Activated CD4-positive, alpha-beta T cell treated with anti-CD3 and anti-CD28 coated beads for 36 hours (primary cell): ENCODE data around the gene RAF1. TPM values are rescaled to one million over a fixed set of nuclear protein-coding genes. Genes with fewer than 3 reads are reported as not detected.
A peak's percentile ranks its signal among the peaks of the same experiment; 100 is the strongest.
"Not testable (repeated sequence)": the region's sequence is repeated elsewhere in the genome, so short reads cannot be mapped to it uniquely, and the experiment has no call there.

ENCODE experiments used
- ATAC-seq: fragments of 200-7000 bp; cut with Tn5 transposase; one replicate; pipeline ENCODE4 v1.10.0; 2021; ENCODE audit warnings: mild to moderate bottlenecking, moderate library complexity
- CTCF ChIA-PET: fragments of 350-600 bp; sonication (Branson Sonifier 250); formaldehyde crosslinking; loops from one replicate; lab custom pipeline; 2021; ENCODE audit warnings: antibody characterized with exemption; lab: Charles Lee
- POLR2A ChIA-PET: fragments of 350-600 bp; sonication (Branson Sonifier 250); formaldehyde crosslinking; loops from one replicate; lab custom pipeline; 2021; ENCODE audit warnings: antibody characterized with exemption, inconsistent platforms; lab: Charles Lee
- DNase-seq: peaks from one replicate; pipeline ENCODE4 v3.0.0-alpha.2; 2020
- H3K27ac Mint-ChIP-seq: one replicate; pipeline ENCODE4 v1.8.0; 2021; ENCODE audit warnings: mixed read lengths
- H3K27me3 Mint-ChIP-seq: one replicate; pipeline ENCODE4 v1.8.0; 2021; ENCODE audit warnings: mixed read lengths
- H3K36me3 Mint-ChIP-seq: one replicate; pipeline ENCODE4 v1.8.0; 2021; ENCODE audit warnings: low read depth, mixed read lengths
- H3K4me1 Mint-ChIP-seq: one replicate; pipeline ENCODE4 v1.8.0; 2021; ENCODE audit warnings: mixed read lengths
- H3K4me3 Mint-ChIP-seq: one replicate; pipeline ENCODE4 v1.8.0; 2021; ENCODE audit warnings: mild to moderate bottlenecking, moderate library complexity, mixed read lengths
- H3K9me3 Mint-ChIP-seq: one replicate; pipeline ENCODE4 v1.8.0; 2021; ENCODE audit warnings: low read depth, mixed read lengths
- intact Hi-C, 2 experiments: fragments of 100-400 bp; cut with DNase I in 1 of 2; cut with micrococcal nuclease in 1 of 2; formaldehyde crosslinking; loops; one replicate each; pipeline versions ENCODE4 v1.14.2 to v1.15.1; 2022 to 2024; cut with DNase I, micrococcal nuclease
- total RNA-seq, 2 experiments: library from RNA; stranded (reverse); gene quantifications; one replicate each; pipeline ENCODE4 v1.2.3, GENCODE V29; 2021

The RAF1 gene
- total RNA-seq, 2 experiments from 2014 or later = 66.8 to 74.7 TPM

GRCh38 chr3:12638105-12638504 lies 25.8 kb downstream of the RAF1 start:
- intact Hi-C loops = no loop called here
- ChIA-PET CTCF (interaction anchor here (1.1 to 1.5 kb wide), 2 partner anchors 11 to 82 kb away, joined by 3 to 5 read pairs; no protein-coding TSS in a partner anchor), POLR2A (interaction anchor here (0.6 kb wide), 1 partner anchor 22 kb away, joined by 5 read pairs; no protein-coding TSS in a partner anchor)
- Mint-ChIP-seq H3K27ac (peak overlapping the region; percentile 57), H3K27me3 (no peaks in the 10 kb centered on the region), H3K4me3 (no peak overlapping the region), H3K9me3 (no peaks in the 10 kb centered on the region), H3K4me1 (peaks cover 33% of the 10 kb centered on the region), H3K36me3 (peaks cover 25% of the 10 kb centered on the region)
- ATAC-seq (peak; percentile 53), DNase-seq (no peak)

- Mint-ChIP-seq H3K4me1 (peaks cover 36% of the 10 kb centered on the region), H3K36me3 (peaks cover 14% of the 10 kb centered on the region), H3K4me3 (no peak overlapping the region), H3K27me3 (no peaks in the 10 kb centered on the region), H3K9me3 (no peaks in the 10 kb centered on the region), H3K27ac (no peak overlapping the region)
- DNase-seq = no peak
- ChIA-PET CTCF (interaction anchor here (1.0 kb wide), 1 partner anchor 27 kb away, joined by 3 read pairs; no protein-coding TSS in a partner anchor), POLR2A (no interaction called here)
- intact Hi-C loops = no loop called here
- ATAC-seq = no peak
Measured at GRCh38 chr3:12633108-12633507, 30.8 kb downstream of the RAF1 start.

DNA sequence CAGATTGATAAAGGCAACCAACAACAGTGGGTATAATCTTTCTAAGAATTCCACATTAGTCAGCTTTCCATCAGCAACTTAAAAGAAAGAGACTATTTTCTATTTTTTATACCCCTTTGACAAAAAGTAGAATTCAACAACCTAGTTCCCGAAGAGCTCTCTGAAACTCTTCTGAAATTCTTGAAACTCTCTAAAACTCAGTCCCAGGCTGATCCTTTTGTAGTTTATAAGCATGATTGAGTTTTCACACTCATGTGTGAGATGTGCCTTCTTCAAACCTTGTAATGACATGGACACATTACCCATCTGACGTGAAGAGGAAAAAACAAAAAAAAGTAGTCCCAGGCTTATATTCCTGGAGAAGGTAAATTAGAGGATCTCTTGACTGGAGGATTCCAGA lies 31.4 kb downstream of the RAF1 start:
- H3K27me3 Mint-ChIP-seq = no peaks in the 10 kb centered on the region
- H3K9me3 Mint-ChIP-seq = no peaks in the 10 kb centered on the region
- ATAC-seq (no peak), DNase-seq (no peak)
- H3K36me3 Mint-ChIP-seq = peaks cover 12% of the 10 kb centered on the region
- peak overlapping the region; percentile 43 for H3K27ac Mint-ChIP-seq
- CTCF ChIA-PET = no interaction called here
- intact Hi-C loops = no loop called here
- H3K4me3 Mint-ChIP-seq = no peak overlapping the region
- H3K4me1 Mint-ChIP-seq = peaks cover 38% of the 10 kb centered on the region
- POLR2A ChIA-PET = no interaction called here

GRCh38 chr3:12630843-12631242 lies 33.1 kb downstream of the RAF1 start:
- H3K27ac Mint-ChIP-seq, CTCF ChIA-PET, DNase-seq, H3K4me3 Mint-ChIP-seq, H3K27me3 Mint-ChIP-seq, POLR2A ChIA-PET, intact Hi-C loops, ATAC-seq, H3K9me3 Mint-ChIP-seq: not testable (repeated sequence)
- Mint-ChIP-seq H3K36me3 (peaks cover 10% of the 10 kb centered on the region), H3K4me1 (peaks cover 46% of the 10 kb centered on the region)

GRCh38 chr3:12630292-12630691 lies 33.6 kb downstream of the RAF1 start:
- H3K4me1 Mint-ChIP-seq = peaks cover 51% of the 10 kb centered on the region
- H3K9me3 Mint-ChIP-seq = no peaks in the 10 kb centered on the region
- no peak for DNase-seq
- intact Hi-C loops = no loop called here
- peaks cover 10% of the 10 kb centered on the region for H3K36me3 Mint-ChIP-seq
- H3K27ac Mint-ChIP-seq = peak overlapping the region; percentile 7
- ATAC-seq = no peak
- no peaks in the 10 kb centered on the region for H3K27me3 Mint-ChIP-seq
- ChIA-PET CTCF (no interaction called here), POLR2A (no interaction called here)
- H3K4me3 Mint-ChIP-seq = no peak overlapping the region

- intact Hi-C loops = no loop called here
- H3K9me3 Mint-ChIP-seq = no peaks in the 10 kb centered on the region
- ChIA-PET CTCF (no interaction called here), POLR2A (no interaction called here)
- H3K27me3 Mint-ChIP-seq = no peaks in the 10 kb centered on the region
- no peak overlapping the region for H3K4me3 Mint-ChIP-seq
- ATAC-seq (no peak), DNase-seq (no peak)
- H3K4me1 Mint-ChIP-seq = peaks cover 56% of the 10 kb centered on the region
- peaks cover 10% of the 10 kb centered on the region for H3K36me3 Mint-ChIP-seq
- no peak overlapping the region for H3K27ac Mint-ChIP-seq
Measured at GRCh38 chr3:12629560-12629959, 34.4 kb downstream of the RAF1 start.

GRCh38 chr3:12628813-12629212 lies 35.1 kb downstream of the RAF1 start:
- ChIA-PET CTCF (no interaction called here), POLR2A (no interaction called here)
- Mint-ChIP-seq H3K27ac (no peak overlapping the region), H3K9me3 (no peaks in the 10 kb centered on the region), H3K4me3 (no peak overlapping the region), H3K27me3 (no peaks in the 10 kb centered on the region), H3K4me1 (peaks cover 59% of the 10 kb centered on the region), H3K36me3 (peaks cover 8% of the 10 kb centered on the region)
- intact Hi-C loops = no loop called here
- ATAC-seq (no peak), DNase-seq (no peak)

DNA sequence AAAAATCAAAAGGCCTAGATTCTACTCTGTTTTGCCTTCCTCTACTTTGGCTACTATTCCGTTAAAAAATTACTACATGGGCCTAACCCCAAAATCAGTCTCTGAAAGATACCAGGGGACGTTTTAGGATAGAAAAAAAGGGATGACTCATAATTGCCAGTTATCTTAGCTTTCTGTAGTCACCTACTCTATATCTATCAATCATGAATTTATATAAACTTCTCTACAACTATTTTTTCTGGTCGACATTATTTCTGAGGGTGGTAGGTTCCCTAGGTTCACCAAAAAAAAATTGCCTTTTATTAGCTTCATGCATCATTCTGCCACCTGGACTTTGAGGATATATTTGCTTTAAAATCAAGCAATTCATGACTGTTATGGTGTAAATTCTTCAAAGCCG lies 36.5 kb downstream of the RAF1 start:
- H3K27me3 Mint-ChIP-seq = no peaks in the 10 kb centered on the region
- peak overlapping the region; percentile 79 for H3K27ac Mint-ChIP-seq
- ATAC-seq (peak; percentile 63), DNase-seq (no peak)
- no peaks in the 10 kb centered on the region for H3K9me3 Mint-ChIP-seq
- ChIA-PET CTCF (interaction anchor here (0.5 kb wide), 1 partner anchor 377 kb away, joined by 3 read pairs; no protein-coding TSS in a partner anchor), POLR2A (interaction anchor here (0.5 kb wide), 1 partner anchor 36 kb away, joined by 3 read pairs; no protein-coding TSS in a partner anchor)
- intact Hi-C loops = no loop called here
- peaks cover 56% of the 10 kb centered on the region for H3K4me1 Mint-ChIP-seq
- H3K36me3 Mint-ChIP-seq = peaks cover 6% of the 10 kb centered on the region
- H3K4me3 Mint-ChIP-seq = no peak overlapping the region

DNA sequence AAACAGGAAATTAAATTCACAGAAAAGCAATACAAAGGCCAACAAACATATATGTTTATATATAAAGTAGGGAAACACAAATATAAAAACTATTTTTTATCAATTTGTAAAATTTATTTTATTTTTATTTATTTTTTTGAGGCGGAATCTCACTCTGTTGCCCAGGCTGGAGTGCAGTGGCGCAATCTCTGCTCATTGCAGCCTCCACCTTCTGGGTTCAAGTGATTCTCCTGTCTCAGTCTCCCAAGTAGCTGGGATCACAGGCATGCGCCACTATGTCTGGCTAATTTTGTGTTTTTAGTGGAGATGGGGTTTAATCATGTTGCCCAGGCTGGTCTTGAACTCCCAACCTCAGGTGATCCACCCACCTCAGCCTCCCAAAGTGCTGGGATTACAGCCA lies 39.0 kb downstream of the RAF1 start:
- ChIA-PET POLR2A (interaction anchor here (0.8 to 0.9 kb wide), 2 partner anchors 39 to 42 kb away, joined by 3 read pairs; partner anchors contain the start of gene RAF1), CTCF (interaction anchor here (0.6 kb wide), 1 partner anchor 184 kb away, joined by 3 read pairs; no protein-coding TSS in a partner anchor)
- peaks cover 57% of the 10 kb centered on the region for H3K4me1 Mint-ChIP-seq
- H3K36me3 Mint-ChIP-seq, H3K4me3 Mint-ChIP-seq, DNase-seq, H3K27ac Mint-ChIP-seq, intact Hi-C loops, H3K27me3 Mint-ChIP-seq, H3K9me3 Mint-ChIP-seq, ATAC-seq: not testable (repeated sequence)

- Mint-ChIP-seq H3K27me3 (no peaks in the 10 kb centered on the region), H3K9me3 (no peaks in the 10 kb centered on the region), H3K4me3 (no peak overlapping the region), H3K4me1 (peaks cover 56% of the 10 kb centered on the region), H3K36me3 (peaks cover 4% of the 10 kb centered on the region), H3K27ac (peak overlapping the region; percentile 43)
- intact Hi-C loops = no loop called here
- POLR2A ChIA-PET = no interaction called here
- no peak for DNase-seq
- CTCF ChIA-PET = no interaction called here
- no peak for ATAC-seq
Measured at GRCh38 chr3:12624056-12624455, 39.9 kb downstream of the RAF1 start.

- no peaks in the 10 kb centered on the region for H3K27me3 Mint-ChIP-seq
- no peak for DNase-seq
- ChIA-PET POLR2A (no interaction called here), CTCF (no interaction called here)
- H3K9me3 Mint-ChIP-seq = no peaks in the 10 kb centered on the region
- intact Hi-C loops = no loop called here
- H3K4me1 Mint-ChIP-seq = peaks cover 46% of the 10 kb centered on the region
- H3K4me3 Mint-ChIP-seq = no peak overlapping the region
- no peak for ATAC-seq
- H3K36me3 Mint-ChIP-seq = peaks cover 4% of the 10 kb centered on the region
- peak overlapping the region; percentile 35 for H3K27ac Mint-ChIP-seq
Measured at GRCh38 chr3:12622335-12622734, 41.6 kb downstream of the RAF1 start.

DNA sequence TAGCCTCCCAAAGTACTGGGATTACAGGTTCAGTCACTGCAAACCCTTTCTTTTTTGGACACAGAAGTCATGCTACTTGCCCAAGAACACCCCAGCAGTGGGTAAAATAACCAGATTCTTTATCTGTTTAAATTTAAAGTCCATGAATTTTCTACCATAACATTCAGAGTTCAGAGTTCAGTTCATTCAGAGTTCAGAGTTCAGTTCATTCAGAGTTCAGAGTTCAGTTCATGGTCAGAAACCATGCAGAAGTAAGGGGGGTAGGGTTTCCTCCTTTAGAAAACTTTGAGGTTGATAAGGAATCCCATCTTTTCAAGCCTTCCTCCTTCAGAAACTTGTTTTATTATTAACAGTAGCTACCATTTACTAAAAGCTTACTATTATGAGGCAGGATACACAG lies 43.2 kb downstream of the RAF1 start:
- ChIA-PET POLR2A (no interaction called here), CTCF (interaction anchor here (0.5 kb wide), 1 partner anchor 38 kb away, joined by 3 read pairs; no protein-coding TSS in a partner anchor)
- H3K27ac Mint-ChIP-seq = peak overlapping the region; percentile 6
- H3K4me1 Mint-ChIP-seq = peaks cover 42% of the 10 kb centered on the region
- ATAC-seq = no peak
- no peak overlapping the region for H3K4me3 Mint-ChIP-seq
- DNase-seq = no peak
- intact Hi-C loops = no loop called here
- H3K36me3 Mint-ChIP-seq = peaks cover 7% of the 10 kb centered on the region
- no peaks in the 10 kb centered on the region for H3K27me3 Mint-ChIP-seq
- no peaks in the 10 kb centered on the region for H3K9me3 Mint-ChIP-seq
